ENCODE results near the gene RASL12.

- TF ChIP-seq ARNT (IDR thresholded peaks at IDR 0.05) (no peak), FOXK2 (IDR thresholded peaks at IDR 0.05) (no peak), ELF4 (IDR thresholded peaks at IDR 0.05) (no peak)
- TF ChIP-seq, protein P1, sequence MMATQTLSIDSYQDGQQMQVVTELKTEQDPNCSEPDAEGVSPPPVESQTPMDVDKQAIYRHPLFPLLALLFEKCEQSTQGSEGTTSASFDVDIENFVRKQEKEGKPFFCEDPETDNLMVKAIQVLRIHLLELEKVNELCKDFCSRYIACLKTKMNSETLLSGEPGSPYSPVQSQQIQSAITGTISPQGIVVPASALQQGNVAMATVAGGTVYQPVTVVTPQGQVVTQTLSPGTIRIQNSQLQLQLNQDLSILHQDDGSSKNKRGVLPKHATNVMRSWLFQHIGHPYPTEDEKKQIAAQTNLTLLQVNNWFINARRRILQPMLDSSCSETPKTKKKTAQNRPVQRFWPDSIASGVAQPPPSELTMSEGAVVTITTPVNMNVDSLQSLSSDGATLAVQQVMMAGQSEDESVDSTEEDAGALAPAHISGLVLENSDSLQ (IDR thresholded peaks at IDR 0.05): no peak
Observed at GRCh38 chr15:65051266-65051665, 16.5 kb downstream of the RASL12 start.

Measured in HEK293T (cell line).